Activated B cell treated with CpG ODN at 0.5 μM for 24 hours (primary cell): ENCODE data around the gene NEK7. TPM values are rescaled to one million over a fixed set of nuclear protein-coding genes. Genes with fewer than 3 reads are reported as not detected.

Experiments used
- ATAC-seq: fragments of 200-7000 bp; cut with Tn5 transposase; one replicate; pipeline ENCODE4 v1.10.0; 2021; ENCODE audit warnings: low read depth, mild to moderate bottlenecking, moderate library complexity
- CTCF ChIA-PET: fragments of 350-600 bp; sonication (Branson Sonifier 250); formaldehyde crosslinking; loops from one replicate; lab custom pipeline; 2021; ENCODE audit warnings: antibody characterized with exemption; lab: Charles Lee
- POLR2A ChIA-PET: fragments of 350-600 bp; sonication (Branson Sonifier 250); formaldehyde crosslinking; loops from one replicate; lab custom pipeline; 2021; ENCODE audit warnings: antibody characterized with exemption; lab: Charles Lee
- DNase-seq: peaks from one replicate; pipeline ENCODE4 v3.0.0; 2022
- H3K27ac Mint-ChIP-seq: one replicate; pipeline ENCODE4 v1.8.0; 2020; ENCODE audit warnings: mixed read lengths
- H3K27me3 Mint-ChIP-seq: one replicate; pipeline ENCODE4 v1.8.0; 2021; ENCODE audit warnings: mixed read lengths
- H3K36me3 Mint-ChIP-seq: one replicate; pipeline ENCODE4 v1.8.0; 2021; ENCODE audit warnings: low read depth, mixed read lengths
- H3K4me1 Mint-ChIP-seq: one replicate; pipeline ENCODE4 v1.8.0; 2021; ENCODE audit warnings: mixed read lengths
- H3K4me3 Mint-ChIP-seq: one replicate; pipeline ENCODE4 v1.8.0; 2020; ENCODE audit warnings: mild to moderate bottlenecking, mixed read lengths
- H3K9me3 Mint-ChIP-seq: one replicate; pipeline ENCODE4 v1.8.0; 2020; ENCODE audit warnings: mixed read lengths
- CTCF ChIP-seq: fragments of 200-600 bp; IDR thresholded peaks from one replicate; pipeline ENCODE4 v1.8.0; 2022; ENCODE audit warnings: antibody characterized with exemption, mild to moderate bottlenecking
- intact Hi-C: fragments of 100-400 bp; cut with micrococcal nuclease; formaldehyde crosslinking; loops from one replicate; pipeline ENCODE4 v1.15.1; 2024
- total RNA-seq: library from RNA; stranded (reverse); gene quantifications from 2 replicates; pipeline ENCODE4 v1.2.3, GENCODE V29; 2022

NEK7 gene
- total RNA-seq, 1 donor from 2014 or later, result 33.5 TPM

GRCh38 chr1:198263186-198263585 lies 106.4 kb downstream of the NEK7 start:
- no peak overlapping the region for H3K27ac Mint-ChIP-seq
- ChIA-PET CTCF (interaction anchor here (1.1 kb wide), 1 partner anchor 96 kb away, joined by 3 read pairs; no protein-coding TSS in a partner anchor), POLR2A (no interaction called here)
- no peak for TF ChIP-seq CTCF
- no peaks in the 10 kb centered on the region for H3K27me3 Mint-ChIP-seq
- no peak overlapping the region for H3K4me3 Mint-ChIP-seq
- H3K4me1 Mint-ChIP-seq, result peaks cover 8% of the 10 kb centered on the region
- intact Hi-C loops, result no loop called here
- DNase-seq, result no peak
- no peaks in the 10 kb centered on the region for H3K9me3 Mint-ChIP-seq
- peaks cover 16% of the 10 kb centered on the region for H3K36me3 Mint-ChIP-seq
- no peak for ATAC-seq

DNA sequence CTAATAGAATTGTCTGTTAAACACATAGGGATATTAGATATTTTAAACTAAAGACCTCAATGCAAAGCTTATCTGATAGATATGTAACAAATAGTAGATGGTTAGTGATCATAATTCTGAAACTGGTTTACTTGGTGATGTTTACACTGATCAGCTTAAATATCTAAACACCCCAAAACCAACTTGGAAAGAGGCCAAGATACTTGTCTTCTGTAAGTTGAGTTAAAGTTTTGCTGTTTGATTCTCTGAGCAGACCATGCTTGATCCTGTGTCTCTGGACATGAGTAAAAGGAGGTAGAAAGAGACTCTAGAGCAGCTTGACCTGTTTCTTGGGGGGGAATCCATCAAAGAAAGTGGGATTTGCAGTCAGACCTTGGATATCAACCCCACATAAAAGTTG lies 107.5 kb downstream of the NEK7 start:
- Mint-ChIP-seq H3K4me3 (no peak overlapping the region), H3K27ac (no peak overlapping the region), H3K36me3 (peaks cover 14% of the 10 kb centered on the region), H3K27me3 (no peaks in the 10 kb centered on the region), H3K9me3 (no peaks in the 10 kb centered on the region), H3K4me1 (peaks cover 6% of the 10 kb centered on the region)
- CTCF ChIA-PET, result interaction anchor here (1.2 kb wide), 1 partner anchor 108 kb away, joined by 3 read pairs; no protein-coding TSS in a partner anchor
- POLR2A ChIA-PET, result interaction anchor here (0.5 to 1.1 kb wide), 2 partner anchors 106 to 415 kb away, joined by 3 to 4 read pairs; no protein-coding TSS in a partner anchor
- DNase-seq (no peak), ATAC-seq (no peak)
- no peak for TF ChIP-seq CTCF
- intact Hi-C loops, result no loop called here

GRCh38 chr1:198265073-198265661 lies 108.4 kb downstream of the NEK7 start:
- H3K36me3 Mint-ChIP-seq, result peaks cover 14% of the 10 kb centered on the region
- intact Hi-C loops, result no loop called here
- H3K27me3 Mint-ChIP-seq, result no peaks in the 10 kb centered on the region
- no peak for DNase-seq
- no peak for ATAC-seq
- H3K9me3 Mint-ChIP-seq, result no peaks in the 10 kb centered on the region
- CTCF ChIA-PET, result interaction anchor here (1.2 kb wide), 1 partner anchor 109 kb away, joined by 3 read pairs; no protein-coding TSS in a partner anchor
- POLR2A ChIA-PET, result interaction anchor here (1.1 kb wide), 1 partner anchor 106 kb away, joined by 4 read pairs; no protein-coding TSS in a partner anchor
- TF ChIP-seq CTCF, result no peak
- H3K27ac Mint-ChIP-seq, result no peak overlapping the region
- H3K4me1 Mint-ChIP-seq, result peaks cover 5% of the 10 kb centered on the region
- no peak overlapping the region for H3K4me3 Mint-ChIP-seq

DNA sequence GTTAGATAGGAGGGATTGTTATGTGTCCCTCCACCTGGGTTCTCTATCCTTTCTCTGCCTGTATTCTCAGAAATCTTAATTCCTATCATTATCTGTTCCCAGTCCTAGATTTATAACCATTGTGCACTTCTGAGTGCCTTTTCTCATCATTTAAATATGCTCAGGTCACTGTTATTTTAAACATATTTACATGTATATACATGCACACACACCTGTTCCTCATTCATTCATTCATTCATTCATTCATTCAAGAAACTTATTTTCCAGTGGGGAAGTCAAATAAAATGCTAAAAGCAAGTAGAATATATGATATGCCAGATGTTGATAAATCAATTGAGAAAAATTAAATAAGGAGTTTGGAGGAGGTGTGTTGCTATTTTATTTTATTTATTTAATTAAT lies 110.3 kb downstream of the NEK7 start:
- H3K4me3 Mint-ChIP-seq, result no peak overlapping the region
- DNase-seq (no peak), ATAC-seq (no peak)
- no peaks in the 10 kb centered on the region for H3K9me3 Mint-ChIP-seq
- H3K4me1 Mint-ChIP-seq, result peaks cover 1% of the 10 kb centered on the region
- peaks cover 21% of the 10 kb centered on the region for H3K36me3 Mint-ChIP-seq
- no peak for TF ChIP-seq CTCF
- ChIA-PET CTCF (no interaction called here), POLR2A (no interaction called here)
- H3K27me3 Mint-ChIP-seq, result no peaks in the 10 kb centered on the region
- intact Hi-C loops, result no loop called here
- no peak overlapping the region for H3K27ac Mint-ChIP-seq

DNA sequence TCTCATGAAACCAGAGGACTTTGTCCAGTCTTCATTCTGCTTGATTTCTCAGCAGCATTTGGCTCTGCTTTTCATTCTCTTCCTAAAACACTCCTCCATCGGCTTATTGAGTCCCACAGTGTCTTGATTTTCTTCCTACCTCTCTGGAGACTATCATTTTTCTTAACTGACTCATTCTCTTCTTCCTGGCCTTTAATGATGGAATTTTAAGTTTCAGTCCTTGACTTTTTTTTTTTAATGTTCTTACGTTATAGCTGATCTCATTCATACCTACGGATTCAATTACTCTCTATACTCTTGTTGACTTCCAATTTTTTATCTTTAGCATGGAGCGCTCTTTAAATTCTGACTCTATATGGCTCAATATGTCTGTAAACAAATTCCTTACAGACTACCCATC lies 111.1 kb downstream of the NEK7 start:
- H3K9me3 Mint-ChIP-seq, result no peaks in the 10 kb centered on the region
- intact Hi-C loops, result no loop called here
- H3K36me3 Mint-ChIP-seq, result peaks cover 22% of the 10 kb centered on the region
- CTCF ChIA-PET, result interaction anchor here (0.9 kb wide), 1 partner anchor 180 kb away, joined by 3 read pairs; no protein-coding TSS in a partner anchor
- no peak for ATAC-seq
- no peak for TF ChIP-seq CTCF
- no peak for DNase-seq
- no peak overlapping the region for H3K27ac Mint-ChIP-seq
- H3K4me3 Mint-ChIP-seq, result no peak overlapping the region
- POLR2A ChIA-PET, result no interaction called here
- peaks cover 1% of the 10 kb centered on the region for H3K4me1 Mint-ChIP-seq
- no peaks in the 10 kb centered on the region for H3K27me3 Mint-ChIP-seq
